OCI-LY7 (cell line): ENCODE measurements around the gene LRRC75A. TPM values are rescaled to one million over a fixed set of nuclear protein-coding genes. Genes with fewer than 3 reads are reported as not detected.

Experiments
- BruUV-seq: library from RNA; stranded (reverse); fragments of 400-500 nt; replicated peaks from 2 replicates; lab custom pipeline; 2021; lab: Mats Ljungman, UMichigan
- CTCF ChIA-PET: fragments of 300-600 bp; sonication (Branson Sonifier 250); formaldehyde crosslinking; loops from one replicate; lab custom pipeline; 2022; ENCODE audit warnings: antibody characterized with exemption; ENCODE audit not compliant: unreplicated experiment; lab: Charles Lee
- POLR2A ChIA-PET: fragments of 300-600 bp; sonication (Branson Sonifier 250); formaldehyde crosslinking; loops from one replicate; lab custom pipeline; 2022; ENCODE audit warnings: antibody characterized with exemption; lab: Charles Lee
- DNase-seq: peaks from one replicate; pipeline ENCODE4 v3.0.0-alpha.2; 2015; ENCODE audit warnings: low spot score
- H2AFZ ChIP-seq: fragments of 200-600 bp; sonication (generic), shearing (Covaris generic); 2 replicates; pipeline ENCODE4 v1.6.1; 2014; ENCODE audit warnings: mild to moderate bottlenecking, antibody characterized with exemption, low read length, moderate library complexity
- H3K27ac ChIP-seq: fragments of 200-600 bp; sonication (generic); 2 replicates; pipeline ENCODE4 v1.5.1; 2014; ENCODE audit warnings: mixed run types, low read depth, mild to moderate bottlenecking, moderate library complexity, low read length, inconsistent platforms; ENCODE audit not compliant: poor library complexity, severe bottlenecking
- H3K36me3 ChIP-seq: fragments of 200-600 bp; sonication (generic); 2 replicates; pipeline ENCODE4 v1.6.1; 2014; ENCODE audit warnings: mild to moderate bottlenecking, antibody characterized with exemption, low read length, moderate library complexity, mixed read lengths; ENCODE audit not compliant: insufficient read depth
- H3K4me1 ChIP-seq: fragments of 200-600 bp; sonication (generic); 2 replicates; pipeline ENCODE4 v1.5.1; 2014; ENCODE audit warnings: mild to moderate bottlenecking, low read length; ENCODE audit not compliant: insufficient read depth, poor library complexity, severe bottlenecking
- H3K4me2 ChIP-seq: fragments of 200-600 bp; sonication (generic); 2 replicates; pipeline ENCODE4 v1.6.1; 2014; ENCODE audit warnings: mild to moderate bottlenecking, low read length
- H3K4me3 ChIP-seq: fragments of 200-600 bp; sonication (generic); 2 replicates; pipeline ENCODE4 v1.5.1; 2014; ENCODE audit warnings: mild to moderate bottlenecking, low read depth, low read length; ENCODE audit not compliant: poor library complexity, severe bottlenecking
- H3K79me2 ChIP-seq: fragments of 200-600 bp; sonication (generic); 2 replicates; pipeline ENCODE4 v1.6.1; 2016; ENCODE audit warnings: low read depth, mild to moderate bottlenecking, low read length, moderate library complexity, mixed read lengths; ENCODE audit not compliant: insufficient read depth
- H3K9me2 ChIP-seq: fragments of 200-600 bp; sonication (generic); 2 replicates; pipeline ENCODE4 v1.6.1; 2016; ENCODE audit warnings: mild to moderate bottlenecking, low read length, mixed read lengths; ENCODE audit not compliant: insufficient read depth
- H3K9me3 ChIP-seq: fragments of 200-600 bp; sonication (generic); 2 replicates; pipeline ENCODE4 v1.6.1; 2014; ENCODE audit warnings: mild to moderate bottlenecking, mixed run types, low read length, mixed read lengths
- H4K20me1 ChIP-seq: fragments of 200-600 bp; sonication (generic); 2 replicates; pipeline ENCODE4 v1.6.1; 2014; ENCODE audit warnings: mild to moderate bottlenecking, antibody characterized with exemption, low read length, moderate library complexity, mixed read lengths; ENCODE audit not compliant: insufficient read depth
- CTCF ChIP-seq: fragments of 200-600 bp; sonication (generic); conservative IDR thresholded peaks from 2 replicates; pipeline ENCODE4 v1.5.1; 2014; ENCODE audit warnings: mild to moderate bottlenecking, antibody characterized with exemption, low read length, moderate library complexity, mixed read lengths
- EZH2phosphoT487 ChIP-seq: fragments of 200-600 bp; sonication (generic); IDR thresholded peaks from 2 replicates; pipeline ENCODE4 v1.6.1; 2018; ENCODE audit warnings: low read depth, borderline replicate concordance, mild to moderate bottlenecking, mixed run types, antibody characterized with exemption, low read length, moderate library complexity, mixed read lengths
- intact Hi-C: fragments of 100-400 bp; cut with micrococcal nuclease; formaldehyde crosslinking; loops from one replicate; pipeline ENCODE4 v1.10.0; 2022; ENCODE audit not compliant: unreplicated experiment
- total RNA-seq, 2 experiments: library from RNA; depleted of rRNA in 1 of 2; stranded (reverse); fragments of >200 nt in 1 of 2; shearing (Covaris generic) in 1 of 2; gene quantifications; 2 replicates each; pipeline ENCODE4 v1.2.3, GENCODE V29; 2014 to 2022

The LRRC75A gene
- total RNA-seq, 2 experiments from 2014 or later: not detected

- Histone ChIP-seq H3K4me2 (no peak overlapping the region), H2AFZ (peak overlapping the region; percentile 80; the same call in 1 of the 2 replicates), H3K4me1 (peaks cover 14% of the 10 kb centered on the region), H3K9me3 (0 out of 2 replicates have a peak, but pooled peaks cover 5% of the 10 kb centered on the region), H3K4me3 (no peak overlapping the region), H3K27ac (no peak overlapping the region), H3K9me2 (no peaks in the 10 kb centered on the region), H3K79me2 (no peaks in the 10 kb centered on the region), H3K36me3 (no peaks in the 10 kb centered on the region), H4K20me1 (no peaks in the 10 kb centered on the region)
- POLR2A ChIA-PET: no interaction called here
- DNase-seq: no peak
- no peak for TF ChIP-seq CTCF
- no peak for TF ChIP-seq EZH2phosphoT487
- no TSS peak for BruUV-seq
- CTCF ChIA-PET: no interaction called here
- intact Hi-C loops: loop anchor here (10.0 kb wide), 1 partner anchor 121 kb away; the partner anchor contains the start of gene ZNF624
These were observed 42.2 kb upstream of the LRRC75A start for GRCh38 chr17:16534236-16534635.

GRCh38 chr17:16529906-16530305, 37.9 kb upstream of the LRRC75A start:
- BruUV-seq: no TSS peak
- Histone ChIP-seq H3K27ac (no peak overlapping the region), H2AFZ (no peak overlapping the region), H3K9me3 (no peaks in the 10 kb centered on the region), H3K9me2 (no peaks in the 10 kb centered on the region), H3K4me3 (no peak overlapping the region), H3K4me2 (no peak overlapping the region), H3K79me2 (no peaks in the 10 kb centered on the region), H3K36me3 (no peaks in the 10 kb centered on the region), H3K4me1 (peaks cover 2% of the 10 kb centered on the region), H4K20me1 (no peaks in the 10 kb centered on the region)
- CTCF ChIA-PET: no interaction called here
- TF ChIP-seq EZH2phosphoT487 (no peak), CTCF (no peak)
- POLR2A ChIA-PET: no interaction called here
- intact Hi-C loops: loop anchor here (10.0 kb wide), 1 partner anchor 125 kb away; the partner anchor contains the start of gene ZNF624
- DNase-seq: no peak

GRCh38 chr17:16527298-16527697, 35.3 kb upstream of the LRRC75A start:
- TF ChIP-seq EZH2phosphoT487: no peak
- intact Hi-C loops: no loop called here
- H3K4me2 ChIP-seq: no peak overlapping the region
- no peaks in the 10 kb centered on the region for H3K9me3 ChIP-seq
- no peak for DNase-seq
- no peaks in the 10 kb centered on the region for H3K9me2 ChIP-seq
- POLR2A ChIA-PET: no interaction called here
- CTCF ChIA-PET: no interaction called here
- H2AFZ ChIP-seq: no peak overlapping the region
- no peaks in the 10 kb centered on the region for H3K79me2 ChIP-seq
- H3K27ac ChIP-seq: no peak overlapping the region
- no TSS peak for BruUV-seq
- H4K20me1 ChIP-seq: no peaks in the 10 kb centered on the region
- H3K4me1 ChIP-seq: no peaks in the 10 kb centered on the region
- H3K4me3 ChIP-seq: no peak overlapping the region
- no peaks in the 10 kb centered on the region for H3K36me3 ChIP-seq
